SK-N-SH (cell line): ENCODE data around the gene GJC3. TPM values are rescaled to one million over a fixed set of nuclear protein-coding genes. Genes with fewer than 3 reads are reported as not detected.
"Not testable (repeated sequence)": the region's sequence is repeated elsewhere in the genome, so short reads cannot be mapped to it uniquely, and the experiment has no call there.

Experiments used
- CTCF ChIA-PET: fragments of 300-600, 350-600 bp; formaldehyde crosslinking; extraction: SDS; loops from one replicate; lab custom pipeline; 2021; lab: Yijun Ruan, JAX
- POLR2A ChIA-PET: fragments of 350-600 bp; sonication (Branson Sonifier 250); formaldehyde crosslinking; extraction: SDS; loops from one replicate; lab custom pipeline; 2020; ENCODE audit warnings: antibody characterized with exemption, inconsistent platforms; lab: Yijun Ruan, JAX
- DNase-seq: peaks from one replicate; pipeline ENCODE4 v3.0.0; 2012
- H2AFZ ChIP-seq: fragments of 200-600 bp; sonication (generic); 2 replicates; pipeline ENCODE4 v1.8.1; 2016; ENCODE audit warnings: antibody characterized with exemption, mild to moderate bottlenecking, low read depth
- H3F3A ChIP-seq: fragments of 200-600 bp; sonication (generic); replicated peaks from 2 replicates; pipeline ENCODE3; 2016; ENCODE audit warnings: antibody characterized with exemption, mild to moderate bottlenecking; ENCODE audit not compliant: insufficient read depth
- H3K27ac ChIP-seq, 2 experiments: fragments of 200-500 bp in 1 of 2; fragments of 200-600 bp in 1 of 2; sonication (Bioruptor generic) in 1 of 2; sonication (generic), shearing (Covaris generic) in 1 of 2; 2 replicates each; pipeline versions ENCODE4 v1.5.1 to v1.6.1; 2014 to 2016; ENCODE audit warnings: low read depth in 2 of 2, inconsistent platforms in 1 of 2, low read length in 1 of 2, mild to moderate bottlenecking in 1 of 2, mixed read lengths in 1 of 2
- H3K27me3 ChIP-seq: fragments of 200-600 bp; sonication (generic), shearing (Covaris generic); 2 replicates; pipeline ENCODE4 v1.6.1; 2016; ENCODE audit warnings: mixed run types; ENCODE audit not compliant: insufficient read depth
- H3K36me3 ChIP-seq, 2 experiments: fragments of 200-500 bp in 1 of 2; fragments of 200-600 bp in 1 of 2; sonication (Bioruptor generic) in 1 of 2; sonication (generic) in 1 of 2; replicated peaks in 1 of 2; 2 replicates each; pipeline versions ENCODE3 to v1.5.1; 2014 to 2016; ENCODE audit warnings: low read length in 1 of 2, mild to moderate bottlenecking in 1 of 2; ENCODE audit not compliant: insufficient read depth in 2 of 2, control insufficient read depth in 1 of 2
- H3K4me1 ChIP-seq, 2 experiments: fragments of 200-500 bp in 1 of 2; fragments of 200-600 bp in 1 of 2; sonication (Bioruptor generic) in 1 of 2; sonication (generic), shearing (Covaris generic) in 1 of 2; 2 replicates each; pipeline versions ENCODE4 v1.5.1 to v1.6.1; 2014 to 2016; ENCODE audit warnings: low read depth in 1 of 2, low read length in 1 of 2, mixed run types in 1 of 2; ENCODE audit not compliant: insufficient read depth in 2 of 2, control insufficient read depth in 1 of 2
- H3K4me2 ChIP-seq: fragments of 200-600 bp; sonication (generic), shearing (Covaris generic); 2 replicates; pipeline ENCODE4 v1.6.1; 2017; ENCODE audit warnings: mixed run types
- H3K4me3 ChIP-seq, 2 experiments: fragments of 200-500 bp in 1 of 2; fragments of 200-600 bp in 1 of 2; sonication (Bioruptor generic) in 1 of 2; sonication (generic), shearing (Covaris generic) in 1 of 2; 2 replicates each; pipeline versions ENCODE4 v1.5.1 to v1.8.1; 2014 to 2016; ENCODE audit warnings: low read depth in 2 of 2, inconsistent platforms in 1 of 2, low read length in 1 of 2, mild to moderate bottlenecking in 1 of 2, mixed read lengths in 1 of 2, moderate library complexity in 1 of 2
- H3K79me2 ChIP-seq: fragments of 200-600 bp; sonication (generic); 2 replicates; pipeline ENCODE4 v1.8.1; 2017; ENCODE audit warnings: mild to moderate bottlenecking; ENCODE audit not compliant: insufficient read depth
- H3K9ac ChIP-seq: fragments of 200-600 bp; sonication (generic); 2 replicates; pipeline ENCODE4 v1.6.1; 2017; ENCODE audit warnings: mixed run types
- H3K9me2 ChIP-seq: fragments of 200-600 bp; sonication (generic); 2 replicates; pipeline ENCODE4 v1.6.1; 2017; ENCODE audit warnings: mixed run types
- H3K9me3 ChIP-seq: fragments of 200-600 bp; sonication (generic); 2 replicates; pipeline ENCODE4 v1.6.1; 2017; ENCODE audit warnings: mixed run types, mild to moderate bottlenecking, moderate library complexity
- H4K20me1 ChIP-seq: fragments of 200-600 bp; sonication (generic); 2 replicates; pipeline ENCODE4 v1.6.1; 2017; ENCODE audit warnings: mild to moderate bottlenecking, mixed run types; ENCODE audit not compliant: insufficient read depth
- ELF1 ChIP-seq: IDR thresholded peaks from 2 replicates; pipeline ENCODE4 v1.4.0; 2012
- EP300 ChIP-seq, 2 experiments: IDR thresholded peaks; 2 replicates each; pipeline versions ENCODE4 v1.4.0 to v1.6.1; 2012; ENCODE audit warnings: borderline replicate concordance in 1 of 2, low read depth in 1 of 2, low read length in 1 of 2
- EZH2phosphoT487 ChIP-seq: fragments of 200-600 bp; sonication (generic); IDR thresholded peaks from 2 replicates; pipeline ENCODE4 v1.6.1; 2017; ENCODE audit warnings: low read depth, mixed run types, mild to moderate bottlenecking, antibody characterized with exemption, moderate library complexity, borderline replicate concordance
- NRF1 ChIP-seq: IDR thresholded peaks from 2 replicates; pipeline ENCODE4 v1.6.1; 2012; ENCODE audit warnings: low read depth, mild to moderate bottlenecking, low read length
- PBX3 ChIP-seq: IDR thresholded peaks from 2 replicates; pipeline ENCODE4; 2012
- TAF1 ChIP-seq: IDR thresholded peaks from 2 replicates; pipeline ENCODE4 v1.6.1; 2012; ENCODE audit warnings: low read depth, mild to moderate bottlenecking, low read length, moderate library complexity, borderline replicate concordance
- TEAD4 ChIP-seq: IDR thresholded peaks from 2 replicates; pipeline ENCODE4 v1.4.0; 2012; ENCODE audit warnings: mild to moderate bottlenecking, borderline replicate concordance; ENCODE audit not compliant: insufficient read depth
- WGBS: methylation state at CpG from one replicate; pipeline ENCODE4 v1.1.6; 2017; ENCODE audit warnings: low lambda C conversion rate; 5-methylcytosine and 5-hydroxymethylcytosine counted together
- polyA plus RNA-seq, 3 experiments: library from polyadenylated mRNA; depleted of rRNA; stranded (reverse); fragments of >200 nt; gene quantifications; 2 replicates each; pipeline ENCODE4 v1.2.3, GENCODE V29; 2012

GJC3 gene
- polyA plus RNA-seq, 1 of the 3 experiments (the other 2 are of a cell fraction), result not detected

- WGBS, result 31% methylated on average over 6 of the region's 6 CpGs
- Histone ChIP-seq H2AFZ (no peak overlapping the region), H3K9ac (no peak overlapping the region), H3K27ac (no peak overlapping the region), H3K79me2 (no peaks in the 10 kb centered on the region), H3K4me2 (no peak overlapping the region), H3K4me3 (no peak overlapping the region), H3K9me2 (no peaks in the 10 kb centered on the region), H3K27me3 (peaks cover 65% of the 10 kb centered on the region), H3K36me3 (no peaks in the 10 kb centered on the region), H3F3A (no peaks in the 10 kb centered on the region), H3K9me3 (no peaks in the 10 kb centered on the region), H3K4me1 (no peaks in the 10 kb centered on the region), H4K20me1 (no peaks in the 10 kb centered on the region)
- TF ChIP-seq EZH2phosphoT487 (no peak), ELF1 (no peak)
- CTCF ChIA-PET, result interaction anchor here (0.8 to 1.5 kb wide), 5 partner anchors 18 to 42 kb away, joined by 3 to 4 read pairs (median 3); partner anchors contain the start of gene GJC3
- POLR2A ChIA-PET, result no interaction called here
- no peak for DNase-seq
Observed at GRCh38 chr7:99955247-99955646, 25.8 kb upstream of the GJC3 start.

- H3F3A ChIP-seq, H3K4me2 ChIP-seq, POLR2A ChIA-PET, H3K9ac ChIP-seq, H3K4me3 ChIP-seq, H3K79me2 ChIP-seq, H3K9me2 ChIP-seq, H3K36me3 ChIP-seq, H4K20me1 ChIP-seq, H3K4me1 ChIP-seq, H3K9me3 ChIP-seq, DNase-seq, H2AFZ ChIP-seq, H3K27ac ChIP-seq: not testable (repeated sequence)
- peaks cover 63% of the 10 kb centered on the region for H3K27me3 ChIP-seq
- WGBS, result 38% methylated on average over 7 of the region's 7 CpGs
- CTCF ChIA-PET, result interaction anchor here (1.5 kb wide), 1 partner anchor 25 kb away, joined by 4 read pairs; the partner anchor contains the start of gene GJC3
Observed at GRCh38 chr7:99954643-99955042, 25.2 kb upstream of the GJC3 start.

- Histone ChIP-seq H3K9me2 (no peaks in the 10 kb centered on the region), H3K27ac (no peak overlapping the region), H3K9ac (no peak overlapping the region), H3K4me2 (no peak overlapping the region), H3K9me3 (no peaks in the 10 kb centered on the region), H3F3A (no peaks in the 10 kb centered on the region), H3K79me2 (no peaks in the 10 kb centered on the region), H4K20me1 (no peaks in the 10 kb centered on the region), H3K4me3 (no peak overlapping the region), H3K4me1 (no peaks in the 10 kb centered on the region)
- POLR2A ChIA-PET, result interaction anchor here (0.6 kb wide), 1 partner anchor 478 kb away, joined by 3 read pairs; no protein-coding TSS in a partner anchor
- no peak for TF ChIP-seq EP300 (IDR thresholded peaks at IDR 0.05; ENCODE audit: borderline replicate concordance in 1 of 2, low read depth in 1 of 2, low read length in 1 of 2)
- TF ChIP-seq PBX3, result no peak
- TF ChIP-seq TEAD4, result no peak
- TF ChIP-seq TAF1, result no peak
- no peak for TF ChIP-seq NRF1
- TF ChIP-seq, all 33 proteins: peak for 0
- Histone ChIP-seq H3K27me3 (peaks cover 57% of the 10 kb centered on the region), H2AFZ (no peak overlapping the region), H3K36me3 (no peaks in the 10 kb centered on the region)
- WGBS, result 29% methylated on average over 3 of the region's 3 CpGs
- CTCF ChIA-PET, result interaction anchor here (1.3 to 1.4 kb wide), 2 partner anchors 40 to 41 kb away, joined by 4 to 6 read pairs; no protein-coding TSS in a partner anchor
- DNase-seq, result no peak
Observed at GRCh38 chr7:99953649-99954048, 24.2 kb upstream of the GJC3 start.

- H4K20me1 ChIP-seq, H3K4me1 ChIP-seq, H3K9me3 ChIP-seq, H3K4me2 ChIP-seq, DNase-seq, H3K36me3 ChIP-seq, H2AFZ ChIP-seq, POLR2A ChIA-PET, H3K79me2 ChIP-seq, H3K4me3 ChIP-seq, H3F3A ChIP-seq, H3K9ac ChIP-seq, H3K27ac ChIP-seq, H3K9me2 ChIP-seq: not testable (repeated sequence)
- 10% methylated on average over 4 of the region's 4 CpGs for WGBS
- peaks cover 51% of the 10 kb centered on the region; the same call in 1 of the 2 replicates for H3K27me3 ChIP-seq
- CTCF ChIA-PET, result interaction anchor here (1.3 kb wide), 1 partner anchor 41 kb away, joined by 4 read pairs; no protein-coding TSS in a partner anchor
Observed at GRCh38 chr7:99952649-99953048, 23.2 kb upstream of the GJC3 start.

- H3K4me2 ChIP-seq, DNase-seq, POLR2A ChIA-PET, H3K27ac ChIP-seq, H3K9me2 ChIP-seq, H3K9ac ChIP-seq, H3K4me1 ChIP-seq, H3K4me3 ChIP-seq, H3K79me2 ChIP-seq, H3F3A ChIP-seq, H3K36me3 ChIP-seq, H3K9me3 ChIP-seq, H4K20me1 ChIP-seq, H2AFZ ChIP-seq: not testable (repeated sequence)
- peaks cover 36% of the 10 kb centered on the region; the same call in 1 of the 2 replicates for H3K27me3 ChIP-seq
- WGBS, result 46% methylated on average over 6 of the region's 6 CpGs
- CTCF ChIA-PET, result interaction anchor here (1.3 to 4.7 kb wide), 4 partner anchors 22 to 37 kb away, joined by 3 to 27 read pairs (median 13); partner anchors contain the start of genes GJC3 and TRIM4
Observed at GRCh38 chr7:99950819-99951218, 21.4 kb upstream of the GJC3 start.
